SIG-M5 treated with dmso at 0.1 percent for 504 hours (cell line): ENCODE measurements around the gene RIMBP3C.
"Not testable (repeated sequence)": the region's sequence is repeated elsewhere in the genome, so short reads cannot be mapped to it uniquely, and the experiment has no call there.

ENCODE experiments used
- DNase-seq: peaks from one replicate; lab custom pipeline; 2025; ENCODE audit not compliant: unreplicated experiment; lab: John Stamatoyannopoulos, UW

The RIMBP3C gene, protein sequence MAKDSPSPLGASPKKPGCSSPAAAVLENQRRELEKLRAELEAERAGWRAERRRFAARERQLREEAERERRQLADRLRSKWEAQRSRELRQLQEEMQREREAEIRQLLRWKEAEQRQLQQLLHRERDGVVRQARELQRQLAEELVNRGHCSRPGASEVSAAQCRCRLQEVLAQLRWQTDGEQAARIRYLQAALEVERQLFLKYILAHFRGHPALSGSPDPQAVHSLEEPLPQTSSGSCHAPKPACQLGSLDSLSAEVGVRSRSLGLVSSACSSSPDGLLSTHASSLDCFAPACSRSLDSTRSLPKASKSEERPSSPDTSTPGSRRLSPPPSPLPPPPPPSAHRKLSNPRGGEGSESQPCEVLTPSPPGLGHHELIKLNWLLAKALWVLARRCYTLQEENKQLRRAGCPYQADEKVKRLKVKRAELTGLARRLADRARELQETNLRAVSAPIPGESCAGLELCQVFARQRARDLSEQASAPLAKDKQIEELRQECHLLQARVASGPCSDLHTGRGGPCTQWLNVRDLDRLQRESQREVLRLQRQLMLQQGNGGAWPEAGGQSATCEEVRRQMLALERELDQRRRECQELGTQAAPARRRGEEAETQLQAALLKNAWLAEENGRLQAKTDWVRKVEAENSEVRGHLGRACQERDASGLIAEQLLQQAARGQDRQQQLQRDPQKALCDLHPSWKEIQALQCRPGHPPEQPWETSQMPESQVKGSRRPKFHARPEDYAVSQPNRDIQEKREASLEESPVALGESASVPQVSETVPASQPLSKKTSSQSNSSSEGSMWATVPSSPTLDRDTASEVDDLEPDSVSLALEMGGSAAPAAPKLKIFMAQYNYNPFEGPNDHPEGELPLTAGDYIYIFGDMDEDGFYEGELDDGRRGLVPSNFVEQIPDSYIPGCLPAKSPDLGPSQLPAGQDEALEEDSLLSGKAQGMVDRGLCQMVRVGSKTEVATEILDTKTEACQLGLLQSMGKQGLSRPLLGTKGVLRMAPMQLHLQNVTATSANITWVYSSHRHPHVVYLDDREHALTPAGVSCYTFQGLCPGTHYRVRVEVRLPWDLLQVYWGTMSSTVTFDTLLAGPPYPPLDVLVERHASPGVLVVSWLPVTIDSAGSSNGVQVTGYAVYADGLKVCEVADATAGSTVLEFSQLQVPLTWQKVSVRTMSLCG (N-terminal part only)

DNA sequence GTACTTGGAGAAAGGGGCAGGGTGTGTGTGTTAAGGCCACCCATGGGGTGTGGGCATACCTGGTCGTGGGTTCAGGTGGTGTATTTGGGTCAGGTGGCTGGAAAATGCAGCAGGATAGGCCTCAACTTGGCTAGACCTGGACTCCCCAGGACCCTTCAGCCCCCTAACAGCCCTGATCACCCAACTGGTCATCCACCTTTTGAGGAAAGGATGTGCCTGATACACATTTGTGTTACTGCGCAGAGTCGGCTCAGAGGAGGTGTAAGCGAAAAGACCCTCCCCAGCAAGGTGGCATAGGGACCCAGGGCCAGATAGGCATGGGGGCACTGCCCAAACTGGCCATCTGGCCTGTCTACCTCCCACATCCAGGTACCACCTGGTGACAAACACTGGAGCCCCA, at the start of gene RIMBP3C:
Gene RIMBP3C, minus strand, starts transcription at position 101 of the 400 bp plus-strand sequence. CDS start 485 bp downstream, outside the sequence.
- not testable (repeated sequence) for DNase-seq

DNA sequence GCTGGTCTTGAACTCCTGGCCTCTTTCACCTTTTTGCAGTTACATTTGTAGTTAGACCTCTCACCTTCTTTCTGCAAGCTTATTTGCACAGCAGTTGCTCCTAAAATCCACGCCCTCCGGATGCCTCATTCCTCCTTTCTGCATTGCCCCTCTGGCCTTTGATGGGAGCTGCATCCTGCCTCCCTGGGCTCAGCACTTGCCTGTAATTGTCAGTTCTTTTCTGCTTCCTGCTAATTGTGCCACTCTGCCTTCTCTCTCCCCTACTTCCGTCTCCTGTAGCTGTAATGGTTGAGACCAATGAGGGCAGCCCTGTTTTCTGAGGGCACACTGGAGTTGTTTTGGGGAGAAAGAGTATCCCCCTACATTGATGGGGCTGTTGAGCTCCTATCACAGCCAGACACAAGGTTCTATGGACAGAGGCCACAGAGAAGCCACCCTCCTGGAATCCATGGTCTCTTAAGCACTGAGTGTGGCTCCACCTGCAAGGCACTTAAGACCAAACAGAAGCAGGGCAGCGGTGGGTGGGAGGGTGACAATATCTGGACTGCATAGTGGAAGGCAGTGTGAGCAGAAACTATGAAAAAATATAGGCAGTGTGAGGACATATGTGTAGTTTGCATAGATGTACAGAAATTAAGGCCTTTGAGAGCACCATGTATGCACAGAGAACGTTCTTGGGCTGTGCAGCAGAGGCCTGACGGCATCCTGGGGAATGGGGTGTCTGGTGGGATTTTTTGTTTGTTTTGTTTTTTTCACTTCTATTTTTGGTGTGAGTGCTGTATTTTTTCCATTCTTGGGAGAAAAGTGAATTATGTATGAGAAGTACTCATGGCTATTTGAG, 48.0 kb upstream of the RIMBP3C start:
- DNase-seq, result no peak

DNA sequence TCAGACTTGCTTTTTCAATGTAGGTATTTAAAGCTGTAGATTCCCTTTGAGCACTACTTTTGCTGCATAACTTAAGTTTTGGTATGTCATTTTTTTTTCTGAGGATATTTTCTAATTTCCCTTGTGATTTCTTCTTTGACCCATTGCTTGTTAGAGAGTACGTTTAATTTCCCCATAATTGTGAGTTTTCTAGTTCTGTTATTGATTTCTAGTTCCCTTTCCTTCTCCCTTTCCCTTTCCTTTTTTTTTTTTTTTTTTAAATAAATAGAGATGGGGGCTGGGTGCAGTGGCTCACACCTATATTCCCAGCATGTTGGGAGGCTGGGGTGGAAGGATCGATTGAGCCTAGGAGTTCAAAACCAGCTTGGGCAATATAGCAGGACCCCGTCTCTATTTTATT, 47.0 kb upstream of the RIMBP3C start:
- no peak for DNase-seq

DNA sequence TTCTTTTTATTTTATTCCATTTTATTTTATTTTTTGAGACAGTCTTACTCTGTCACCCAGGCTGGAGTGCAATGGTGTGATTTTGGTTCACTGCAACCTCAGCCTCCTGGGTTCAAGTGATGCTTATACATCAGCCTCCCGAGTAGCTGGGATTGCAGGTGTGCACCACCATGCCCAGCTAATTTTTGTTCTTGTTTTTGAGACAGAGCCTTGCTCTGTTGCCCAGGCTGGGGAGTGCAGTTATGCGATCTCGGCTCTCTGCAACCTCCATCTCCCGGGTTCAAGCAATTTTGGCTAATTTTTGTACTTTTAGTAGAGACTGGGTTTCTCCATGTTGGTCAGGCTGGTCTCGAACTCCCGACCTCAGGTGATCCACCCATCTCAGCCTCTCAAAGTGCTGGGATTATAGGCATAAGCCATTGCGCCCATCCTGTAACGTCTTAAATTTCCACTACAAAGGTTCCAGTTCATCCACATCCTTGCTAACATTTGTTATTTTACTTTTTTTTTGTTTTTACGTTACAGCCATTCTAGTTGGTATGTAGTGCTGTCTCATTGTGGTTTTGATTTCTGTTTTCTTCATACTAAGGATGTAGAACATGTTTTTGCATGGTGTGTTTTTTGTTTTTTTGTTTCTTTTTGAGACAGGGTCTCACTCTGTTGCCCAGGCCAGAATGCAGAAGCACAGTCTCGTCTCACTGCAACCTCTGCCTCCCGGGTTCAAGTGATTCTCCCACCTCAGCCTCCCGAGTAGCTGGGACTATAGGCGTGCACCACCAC, 45.3 kb upstream of the RIMBP3C start:
- not testable (repeated sequence) for DNase-seq

DNA sequence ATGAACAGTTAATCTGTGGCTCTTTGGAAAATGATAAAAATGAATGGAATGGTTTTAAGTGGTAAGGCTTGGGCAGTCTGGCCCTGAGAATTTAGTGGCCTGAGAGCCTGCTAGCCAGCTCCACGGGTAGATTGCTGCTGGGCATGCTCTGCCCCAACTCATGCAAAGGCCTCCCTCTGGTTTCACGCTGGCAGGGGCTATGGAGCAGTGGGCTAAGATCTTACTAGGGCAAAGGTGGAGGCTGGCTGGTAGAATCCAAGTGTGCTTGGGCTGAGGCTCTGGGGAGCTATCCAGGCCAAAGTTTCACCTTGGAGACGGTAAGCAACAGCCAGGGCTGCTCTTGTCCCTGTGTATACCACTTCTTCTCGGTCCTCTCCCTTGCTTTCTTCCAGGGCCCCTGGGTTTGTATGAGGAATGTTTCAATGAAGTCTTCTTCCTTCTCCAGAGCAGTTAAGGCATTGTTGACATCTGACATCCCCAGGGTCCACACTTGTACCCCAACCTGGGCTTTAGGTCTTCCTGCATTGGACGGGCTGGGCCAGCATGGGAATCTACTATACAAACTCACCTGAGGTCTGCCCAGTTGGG, 43.7 kb upstream of the RIMBP3C start:
- DNase-seq, result no peak

DNA sequence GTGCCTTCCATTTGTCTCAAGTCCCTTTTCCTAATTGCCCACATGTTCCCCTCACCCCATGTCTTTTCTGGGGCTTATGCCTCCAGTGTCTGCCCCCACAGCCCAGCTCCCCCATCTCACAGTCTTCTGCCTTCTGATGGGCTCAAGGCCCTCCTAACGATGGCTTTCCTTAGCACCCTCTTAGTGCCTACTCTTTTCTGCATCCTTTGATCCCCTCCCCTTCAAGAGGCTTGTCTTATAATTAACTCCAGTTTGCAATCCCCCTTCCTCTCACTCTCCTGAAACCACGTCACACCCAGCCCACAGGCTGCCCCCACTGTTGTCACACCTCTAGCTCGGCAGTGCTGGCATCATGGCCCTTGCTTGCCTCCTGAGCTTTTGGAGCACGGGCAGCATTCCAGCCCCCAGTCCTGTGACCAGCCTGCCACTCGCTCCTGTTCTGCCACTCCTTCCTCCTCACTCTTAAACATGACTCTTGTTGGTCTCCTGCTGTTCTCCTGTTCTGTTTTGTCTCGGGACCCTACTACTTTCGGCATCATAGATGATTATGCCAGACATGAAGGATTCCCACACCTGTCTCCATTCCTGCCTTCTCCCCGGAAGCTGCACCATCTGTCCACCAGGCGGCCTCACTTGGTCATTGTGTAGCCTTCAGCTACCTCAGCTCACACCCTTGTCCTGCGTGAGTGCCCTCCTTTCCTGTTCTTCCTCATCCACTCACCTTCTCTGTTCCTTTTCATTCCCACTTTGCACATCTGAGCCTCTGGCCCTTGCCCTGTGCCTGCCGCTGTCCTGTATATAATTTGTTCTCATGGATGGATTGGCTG, 42.4 kb upstream of the RIMBP3C start:
- DNase-seq, result no peak

DNA sequence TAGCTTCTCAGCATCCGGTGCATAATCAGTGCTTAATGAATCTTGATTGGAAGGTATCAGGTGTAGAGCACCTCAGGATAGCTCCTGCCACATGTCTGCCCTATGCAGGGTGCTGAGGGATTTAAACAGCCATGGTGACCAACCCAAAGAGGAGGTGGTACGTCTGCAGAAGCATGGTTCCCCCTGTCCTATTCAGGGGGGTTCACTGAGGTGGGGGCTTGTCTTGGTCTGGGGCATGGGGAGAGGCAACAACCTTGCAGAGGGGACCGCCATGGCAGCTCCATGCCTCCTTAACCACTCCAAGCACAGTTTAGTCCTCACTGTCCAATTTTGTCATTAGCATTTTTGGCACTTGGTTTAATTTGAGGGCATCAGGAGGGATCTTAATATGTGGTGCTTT, 41.2 kb upstream of the RIMBP3C start:
- no peak for DNase-seq

DNA sequence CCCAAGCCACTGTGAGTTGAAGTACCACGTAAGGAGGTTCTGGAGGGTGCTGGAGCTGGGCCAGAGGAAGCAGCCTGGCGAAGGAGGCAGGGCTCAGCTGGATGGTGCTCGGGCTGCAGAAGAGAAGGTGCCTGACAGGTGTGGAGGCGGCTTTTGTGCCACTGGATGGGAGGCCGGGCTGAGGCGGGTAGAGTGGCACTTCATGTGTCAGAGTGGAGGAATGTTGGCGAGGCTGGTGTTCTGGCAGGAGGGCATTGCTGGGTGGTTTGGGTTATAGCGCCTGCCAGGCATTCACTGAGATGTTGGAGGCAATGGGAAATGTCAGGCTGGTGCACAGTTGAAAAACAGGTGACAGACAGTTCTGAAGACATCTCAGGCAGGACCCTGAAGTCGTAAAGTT, 40.4 kb upstream of the RIMBP3C start:
- DNase-seq, result no peak

DNA sequence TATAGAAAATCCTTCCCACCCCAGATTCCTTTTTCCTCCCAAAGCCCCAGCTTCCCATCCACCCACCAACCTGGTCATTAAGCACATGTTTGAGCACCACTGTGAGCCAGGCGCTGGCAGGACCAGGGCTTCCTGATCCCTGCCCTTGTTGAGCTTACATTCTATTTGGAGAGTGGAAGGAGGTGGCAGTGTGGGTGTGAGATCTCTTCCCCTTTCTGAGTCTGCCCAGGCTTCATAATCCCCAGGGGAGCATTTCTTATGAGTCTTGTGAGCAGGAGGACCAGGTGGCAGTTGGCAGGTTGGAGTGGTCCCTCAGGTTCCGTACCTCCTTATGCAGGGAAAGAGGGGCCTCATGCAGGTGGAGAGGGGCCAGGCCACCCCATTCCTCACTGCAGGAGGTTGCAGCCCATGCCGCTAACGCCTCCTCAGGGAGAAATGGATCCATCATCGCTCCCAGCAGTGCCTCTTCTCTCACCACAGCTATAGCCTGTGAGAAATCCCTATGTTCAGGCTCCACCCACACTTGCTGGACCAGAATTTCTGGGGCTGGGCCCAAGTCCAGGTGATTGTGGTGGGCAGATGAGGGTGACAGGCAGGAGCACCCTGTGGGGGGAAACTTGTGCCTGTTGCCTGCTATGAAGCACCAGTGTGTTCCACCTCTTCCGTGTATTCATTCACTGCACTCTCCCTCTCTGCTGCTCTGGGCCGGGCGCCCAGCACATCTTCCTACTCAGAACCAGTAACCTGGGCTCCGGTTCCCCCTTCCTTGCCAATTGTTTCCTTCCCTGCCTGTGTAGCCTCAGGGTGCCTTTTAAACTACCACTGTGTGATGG, 39.8 kb upstream of the RIMBP3C start:
- no peak for DNase-seq

DNA sequence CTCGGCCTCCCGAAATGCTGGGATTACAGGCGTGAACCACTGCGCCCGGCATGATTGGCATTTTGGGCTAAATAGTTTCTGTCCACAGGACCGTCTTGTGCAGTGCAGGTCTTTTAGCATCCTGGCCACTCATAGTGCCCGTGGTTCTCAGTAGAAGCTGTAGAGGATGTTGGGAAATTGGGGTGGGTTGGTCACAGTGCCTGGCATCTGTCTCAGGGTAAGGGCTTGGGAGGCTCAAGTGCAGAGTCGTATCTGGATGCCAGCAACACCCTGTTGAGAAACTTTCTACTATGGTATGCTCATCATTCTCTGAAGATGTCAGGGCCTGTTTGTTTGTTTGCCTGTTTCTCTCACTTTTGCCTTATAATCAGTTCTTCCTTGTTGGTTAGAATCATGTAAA, 38.1 kb upstream of the RIMBP3C start:
- no peak for DNase-seq

DNA sequence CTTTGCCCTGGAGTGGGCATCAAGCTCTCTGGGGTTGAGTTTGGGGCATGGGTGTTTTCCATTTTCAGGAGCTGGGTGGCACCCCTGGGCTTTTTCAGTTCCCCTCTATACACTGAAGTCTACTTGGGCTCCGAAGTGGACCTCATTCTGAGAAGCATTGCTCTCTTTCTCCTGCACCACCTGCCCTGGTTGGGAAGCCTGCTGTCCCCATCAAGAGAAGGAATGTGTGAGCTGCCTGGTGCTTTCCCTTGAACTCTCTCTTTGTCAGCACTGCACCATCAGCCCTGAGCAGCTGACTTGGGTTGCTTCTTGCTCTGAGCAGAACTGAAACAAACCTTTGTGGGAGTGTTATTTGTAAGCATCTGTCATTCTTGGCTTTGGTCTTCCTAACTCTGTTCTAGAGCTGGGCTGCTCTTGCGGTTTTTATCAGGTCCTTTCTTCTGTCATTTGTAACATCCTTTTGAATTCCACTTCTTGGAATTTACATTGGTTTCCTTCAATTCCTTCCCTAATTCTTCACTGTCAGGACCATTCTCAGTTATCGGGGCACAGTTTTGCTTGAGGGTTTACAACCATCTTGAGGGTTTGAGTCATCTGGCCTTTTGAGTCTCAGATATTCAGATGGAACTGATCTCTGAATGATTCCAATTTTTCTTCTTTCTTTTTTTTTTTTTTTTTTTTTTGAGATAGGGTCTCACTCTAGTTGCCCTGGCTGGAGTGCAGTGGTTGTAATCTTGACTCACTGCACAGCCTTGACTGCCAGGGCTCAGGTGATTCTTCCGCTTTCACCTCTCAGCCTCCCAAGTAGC, 36.7 kb upstream of the RIMBP3C start:
- DNase-seq, result peak; percentile 47

DNA sequence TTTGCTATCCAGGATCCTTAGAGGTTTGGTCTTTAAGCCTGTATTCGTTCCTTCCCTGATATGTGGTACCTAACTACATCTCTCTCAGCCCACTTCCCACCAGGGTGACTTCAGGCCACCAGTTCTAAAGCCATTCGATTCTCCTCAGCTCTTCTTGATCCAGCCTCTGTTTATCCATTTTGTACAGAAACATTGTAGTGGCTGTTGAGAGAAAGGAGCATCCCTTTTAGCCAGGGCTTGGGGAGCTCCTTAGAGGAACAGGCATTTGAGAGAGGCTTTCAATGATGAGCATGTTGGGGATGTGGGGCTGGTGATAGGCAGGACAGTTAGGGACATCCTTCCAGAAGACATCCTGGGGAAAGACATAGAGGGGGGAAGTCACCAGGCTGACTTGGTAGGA, 34.1 kb upstream of the RIMBP3C start:
- DNase-seq, result no peak

DNA sequence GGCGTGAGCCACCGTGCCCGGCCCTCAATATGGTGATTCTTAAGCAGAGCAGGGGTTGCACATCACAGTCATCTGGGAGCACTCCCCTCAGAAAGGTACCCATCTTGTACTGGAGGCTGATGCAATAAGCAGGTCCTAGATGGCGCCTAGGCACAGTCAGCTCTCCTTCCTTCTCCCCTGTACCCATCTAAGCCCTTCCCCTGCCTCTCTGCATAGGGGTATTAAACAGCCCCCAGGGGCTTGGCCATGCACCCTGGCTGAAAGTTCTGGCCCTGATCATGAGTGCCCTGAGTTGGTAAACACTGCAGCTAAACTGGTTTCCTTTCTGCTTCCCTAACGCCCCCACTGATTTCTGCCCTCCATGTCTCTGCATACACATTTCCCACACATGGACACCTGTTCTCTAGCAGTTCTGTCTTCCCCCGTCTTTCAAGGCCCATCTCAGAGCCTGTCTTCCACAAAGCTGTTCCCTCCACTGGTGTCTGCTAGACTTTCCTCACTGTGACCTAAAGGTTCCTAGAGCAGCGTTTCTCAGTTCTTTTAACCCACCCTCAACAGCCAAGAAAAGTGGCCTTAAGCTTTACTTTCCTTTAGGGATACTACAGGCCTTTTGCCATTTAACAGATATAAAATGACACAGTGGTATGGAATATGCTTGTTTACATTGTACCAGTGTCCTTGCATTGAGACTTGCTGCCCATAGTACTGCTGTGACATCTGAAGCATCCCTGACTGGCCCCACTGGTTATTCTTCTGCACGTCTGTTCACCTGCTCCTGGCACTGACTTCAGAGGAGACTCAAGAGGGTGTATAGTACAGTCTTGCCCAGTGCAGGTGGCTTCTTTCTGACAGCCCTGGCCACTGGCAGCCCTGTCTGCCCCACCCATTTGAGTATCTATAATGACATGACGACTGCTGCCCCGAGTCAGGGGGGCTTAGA, 31.8 kb upstream of the RIMBP3C start:
- no peak for DNase-seq

DNA sequence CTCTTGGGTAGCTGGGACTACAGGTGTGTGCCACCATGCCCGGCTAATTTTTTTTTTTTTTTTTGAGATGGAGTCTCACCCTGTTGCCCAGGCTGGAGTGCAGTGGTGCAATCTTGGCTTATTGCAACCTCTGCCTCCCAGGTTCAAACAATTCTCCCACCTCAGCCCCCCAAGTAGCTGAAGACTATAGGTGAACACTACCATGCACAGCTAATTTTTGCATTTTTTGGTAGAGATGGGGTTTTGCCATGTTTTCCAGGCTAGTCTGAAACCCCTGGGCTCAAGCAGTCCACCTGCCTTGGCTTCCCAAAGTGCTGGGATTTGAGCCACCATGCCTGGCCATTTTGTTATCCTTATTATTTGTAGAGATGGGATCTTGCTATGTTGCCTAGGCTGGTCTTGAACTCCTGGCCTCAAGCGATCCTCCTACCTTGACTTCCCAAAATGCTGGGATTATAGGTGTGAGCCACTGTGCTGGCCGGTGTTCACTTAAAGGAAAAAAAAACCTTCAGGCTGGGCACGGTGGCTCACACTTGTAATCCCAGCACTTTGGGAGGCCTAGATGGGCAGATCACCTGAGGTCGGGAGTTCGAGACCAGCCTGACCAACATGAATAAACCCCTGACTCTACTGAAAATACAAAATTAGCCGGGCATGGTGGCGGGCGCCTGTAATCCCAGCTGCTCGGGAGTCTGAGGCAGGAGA, 29.9 kb upstream of the RIMBP3C start:
- not testable (repeated sequence) for DNase-seq

DNA sequence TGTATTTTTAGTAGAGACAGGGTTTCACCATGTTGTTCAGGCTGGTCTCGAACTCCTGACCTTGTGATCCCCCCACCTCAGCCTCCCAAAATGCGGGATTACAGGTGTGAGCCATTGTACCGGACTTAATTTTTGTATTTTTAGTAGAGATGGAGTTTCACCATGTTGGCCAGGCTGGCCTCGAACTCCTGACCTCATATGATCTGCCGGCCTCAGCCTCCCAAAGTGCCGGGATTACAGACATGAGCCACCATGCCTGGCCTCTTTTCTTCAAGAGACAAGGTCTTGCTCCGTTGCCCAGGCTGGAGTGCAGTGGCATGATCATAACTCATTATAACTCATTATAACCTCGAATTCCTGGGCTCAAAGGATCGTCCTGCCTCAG, 29.4 kb upstream of the RIMBP3C start:
- not testable (repeated sequence) for DNase-seq
